Caco-2 (cell line): ENCODE results near the gene HDGFL3. TPM values are rescaled to one million over a fixed set of nuclear protein-coding genes. Genes with fewer than 3 reads are reported as not detected.

Experiments used
- Bru-seq: library from RNA; stranded (reverse); fragments of 400-500 nt; gene quantifications from one replicate; lab custom pipeline; 2021; lab: Mats Ljungman, UMichigan
- BruChase-seq, 2 experiments: library from RNA; stranded (reverse); fragments of 400-500 nt; gene quantifications; one replicate each; lab custom pipeline; 2021; lab: Mats Ljungman, UMichigan
- BruUV-seq: library from RNA; stranded (reverse); fragments of 400-500 nt; replicated peaks from 2 replicates; lab custom pipeline; 2021; lab: Mats Ljungman, UMichigan
- CTCF ChIA-PET: fragments of 300-600 bp; sonication (Branson Sonifier 250); formaldehyde crosslinking; loops from one replicate; lab custom pipeline; 2022; ENCODE audit warnings: antibody characterized with exemption; lab: Charles Lee
- POLR2A ChIA-PET: fragments of 300-600 bp; sonication (Branson Sonifier 250); formaldehyde crosslinking; loops from one replicate; lab custom pipeline; 2022; ENCODE audit warnings: antibody characterized with exemption; lab: Charles Lee
- DNase-seq, 2 experiments: peaks; one replicate each; pipeline versions ENCODE4 v3.0.0 to v3.0.0-alpha.2; 2020 to 2022
- H3K27me3 ChIP-seq: replicated peaks from 2 replicates; pipeline ENCODE4 v1.6.0; 2011; ENCODE audit warnings: low read length; ENCODE audit not compliant: control insufficient read depth, insufficient read depth
- H3K36me3 ChIP-seq: 2 replicates; pipeline ENCODE4 v1.5.1; 2011; ENCODE audit warnings: low read length; ENCODE audit not compliant: control insufficient read depth, insufficient read depth
- H3K4me1 ChIP-seq: fragments of 250-450 bp; sonication (Bioruptor Pico); 2 replicates; pipeline ENCODE4 v1.5.1; 2020; ENCODE audit warnings: mild to moderate bottlenecking
- H3K4me3 ChIP-seq: 2 replicates; pipeline ENCODE4 v1.5.1; 2011; ENCODE audit warnings: low read depth, mild to moderate bottlenecking, control low read depth, low read length
- H3K9me3 ChIP-seq: fragments of 250-450 bp; sonication (Bioruptor Pico); 2 replicates; pipeline ENCODE4 v1.5.1; 2020; ENCODE audit warnings: mild to moderate bottlenecking, moderate library complexity
- H3K27ac Mint-ChIP-seq: one replicate; pipeline ENCODE4 v1.8.0; 2022; ENCODE audit warnings: mixed read lengths; ENCODE audit not compliant: unreplicated experiment
- H3K27me3 Mint-ChIP-seq: one replicate; pipeline ENCODE4 v1.8.0; 2022; ENCODE audit warnings: mixed read lengths; ENCODE audit not compliant: insufficient read depth, unreplicated experiment
- H3K36me3 Mint-ChIP-seq: one replicate; pipeline ENCODE4 v1.8.0; 2022; ENCODE audit warnings: mild to moderate bottlenecking, mixed read lengths; ENCODE audit not compliant: insufficient read depth, unreplicated experiment
- H3K4me1 Mint-ChIP-seq: one replicate; pipeline ENCODE4 v1.8.0; 2022; ENCODE audit warnings: low read depth, mixed read lengths; ENCODE audit not compliant: unreplicated experiment
- H3K4me3 Mint-ChIP-seq: one replicate; pipeline ENCODE4 v1.8.0; 2022; ENCODE audit warnings: mild to moderate bottlenecking, moderate library complexity, mixed read lengths; ENCODE audit not compliant: unreplicated experiment
- H3K9me3 Mint-ChIP-seq: one replicate; pipeline ENCODE4 v1.8.0; 2022; ENCODE audit warnings: mixed read lengths; ENCODE audit not compliant: unreplicated experiment
- CTCF ChIP-seq, 2 experiments: fragments of 200-600 bp in 1 of 2; IDR thresholded peaks; 1 replicate in 1 of 2; 2 replicates in 1 of 2; pipeline versions ENCODE4 v1.5.1 to v1.8.0; 2011 to 2022; ENCODE audit warnings: antibody characterized with exemption in 1 of 2, control low read depth in 1 of 2, inconsistent platforms in 1 of 2, low read depth in 1 of 2, low read length in 1 of 2, mild to moderate bottlenecking in 1 of 2, moderate library complexity in 1 of 2; ENCODE audit not compliant: insufficient read depth in 1 of 2, severe bottlenecking in 1 of 2, unreplicated experiment in 1 of 2
- intact Hi-C: fragments of 100-400 bp; cut with micrococcal nuclease; formaldehyde crosslinking; loops from one replicate; pipeline ENCODE4 v1.10.0; 2022; ENCODE audit not compliant: unreplicated experiment
- long read RNA-seq: library from polyadenylated mRNA; stranded (forward); transcript quantifications from one replicate; pipeline ENCODE4 v2.0.0, GENCODE V29; 2022
- total RNA-seq: library from RNA; stranded (reverse); gene quantifications from 2 replicates; pipeline ENCODE4 v1.2.3, GENCODE V29; 2022

The HDGFL3 gene
- total RNA-seq (22.9 TPM in 2 replicates), Bru-seq, nascent RNA (percentile 67 among the genes with signal in this experiment), BruChase-seq, experiment 1, labeled RNA remaining after a 2-hour chase (percentile 59 among the genes with signal in this experiment), BruChase-seq, experiment 2, labeled RNA remaining after a 6-hour chase (percentile 64 among the genes with signal in this experiment)
- long read RNA-seq, full-length matches to known transcripts, result 52 of 63 reads
- long read RNA-seq, partial matches to known transcripts, result 7 of 63 reads
- long read RNA-seq, other reads (novel, unspliced or antisense), result 4 of 63 reads

GRCh38 chr15:83207660-83208366 is at the start of gene HDGFL3:
HDGFL3 (minus strand) TSS chr15:83207823; CDS start chr15:83207414, 409 bp downstream.
- POLR2A ChIA-PET, result no interaction called here

GRCh38 chr15:83250781-83251180 is 43.2 kb upstream of the HDGFL3 start:
- BruUV-seq, result no TSS peak
- no peaks in the 10 kb centered on the region for H3K4me1 Mint-ChIP-seq
- no peaks in the 10 kb centered on the region for H3K4me1 ChIP-seq
- H3K4me3 ChIP-seq, result no peak overlapping the region
- no peaks in the 10 kb centered on the region for H3K9me3 ChIP-seq
- H3K27me3 Mint-ChIP-seq, result peaks cover 20% of the 10 kb centered on the region
- no peak overlapping the region for H3K4me3 Mint-ChIP-seq
- H3K27ac Mint-ChIP-seq, result no peak overlapping the region
- TF ChIP-seq CTCF (IDR thresholded peaks at IDR 0.05; ENCODE audit: insufficient read depth in 1 of 2, low read depth in 1 of 2, low read length in 1 of 2, severe bottlenecking in 1 of 2, unreplicated experiment in 1 of 2), result no peak
- ChIA-PET POLR2A (no interaction called here), CTCF (interaction anchor here (1.1 to 1.4 kb wide), 2 partner anchors 130 to 186 kb away, joined by 3 read pairs; no protein-coding TSS in a partner anchor)
- no peak for DNase-seq
- H3K36me3 ChIP-seq, result no peaks in the 10 kb centered on the region
- intact Hi-C loops, result no loop called here
- no peaks in the 10 kb centered on the region for H3K9me3 Mint-ChIP-seq
- H3K36me3 Mint-ChIP-seq, result no peaks in the 10 kb centered on the region
- H3K27me3 ChIP-seq, result no peaks in the 10 kb centered on the region

More at GRCh38 chr15:83207660-83208366, at the start of gene HDGFL3:
- Histone ChIP-seq H3K36me3 (no peaks in the 10 kb centered on the region), H3K4me3 (peak within 1 kb of the TSS; percentile 70), H3K27me3 (no peaks in the 10 kb centered on the region; the same call in 1 of the 2 replicates), H3K4me1 (0 out of 2 replicates have a peak, but pooled peaks cover 6% of the 10 kb centered on the region), H3K9me3 (no peaks in the 10 kb centered on the region)
- H3K27me3 Mint-ChIP-seq, result peaks cover 3% of the 10 kb centered on the region
- H3K36me3 Mint-ChIP-seq, result no peaks in the 10 kb centered on the region
- BruUV-seq, result no TSS peak
- TF ChIP-seq CTCF (IDR thresholded peaks at IDR 0.05; ENCODE audit: insufficient read depth in 1 of 2, low read depth in 1 of 2, low read length in 1 of 2, severe bottlenecking in 1 of 2, unreplicated experiment in 1 of 2), result peak in 1 of 2 experiments; percentile 9
- peak within 1 kb of the TSS; percentile 92 for H3K4me3 Mint-ChIP-seq
- no peaks in the 10 kb centered on the region for H3K9me3 Mint-ChIP-seq
- peaks cover 5% of the 10 kb centered on the region for H3K4me1 Mint-ChIP-seq
- CTCF ChIA-PET, result no interaction called here
- H3K27ac Mint-ChIP-seq, result peak within 1 kb of the TSS; percentile 87
- intact Hi-C loops, result no loop called here
- DNase-seq, result peak; percentile 41 to 53

GRCh38 chr15:83249030-83249343 is 41.4 kb upstream of the HDGFL3 start:
- intact Hi-C loops, result loop anchor here (2.0 to 5.0 kb wide), 3 partner anchors 73 to 132 kb away; no protein-coding TSS in a partner anchor
- Mint-ChIP-seq H3K36me3 (no peaks in the 10 kb centered on the region), H3K4me3 (no peak overlapping the region), H3K9me3 (no peaks in the 10 kb centered on the region), H3K4me1 (no peaks in the 10 kb centered on the region), H3K27ac (no peak overlapping the region), H3K27me3 (peaks cover 10% of the 10 kb centered on the region)
- TF ChIP-seq CTCF (IDR thresholded peaks at IDR 0.05; ENCODE audit: insufficient read depth in 1 of 2, low read depth in 1 of 2, low read length in 1 of 2, severe bottlenecking in 1 of 2, unreplicated experiment in 1 of 2), result no peak
- CTCF ChIA-PET, result interaction anchor here (0.6 to 3.0 kb wide), 13 partner anchors 73 to 326 kb away, joined by 3 to 56 read pairs (median 3); no protein-coding TSS in a partner anchor
- Histone ChIP-seq H3K36me3 (no peaks in the 10 kb centered on the region), H3K27me3 (no peaks in the 10 kb centered on the region), H3K4me1 (no peaks in the 10 kb centered on the region), H3K9me3 (no peaks in the 10 kb centered on the region), H3K4me3 (no peak overlapping the region)
- no TSS peak for BruUV-seq
- DNase-seq, result no peak
- POLR2A ChIA-PET, result interaction anchor here (0.8 kb wide), 1 partner anchor 112 kb away, joined by 3 read pairs; no protein-coding TSS in a partner anchor
